OCI-LY7 (cell line): ENCODE data around the gene NFAM1. TPM values are rescaled to one million over a fixed set of nuclear protein-coding genes. Genes with fewer than 3 reads are reported as not detected.

Source experiments
- BruUV-seq: library from RNA; stranded (reverse); fragments of 400-500 nt; replicated peaks from 2 replicates; lab custom pipeline; 2021; lab: Mats Ljungman, UMichigan
- CTCF ChIA-PET: fragments of 300-600 bp; sonication (Branson Sonifier 250); formaldehyde crosslinking; loops from one replicate; lab custom pipeline; 2022; ENCODE audit warnings: antibody characterized with exemption; ENCODE audit not compliant: unreplicated experiment; lab: Charles Lee
- POLR2A ChIA-PET: fragments of 300-600 bp; sonication (Branson Sonifier 250); formaldehyde crosslinking; loops from one replicate; lab custom pipeline; 2022; ENCODE audit warnings: antibody characterized with exemption; lab: Charles Lee
- DNase-seq: peaks from one replicate; pipeline ENCODE4 v3.0.0-alpha.2; 2015; ENCODE audit warnings: low spot score
- H2AFZ ChIP-seq: fragments of 200-600 bp; sonication (generic), shearing (Covaris generic); 2 replicates; pipeline ENCODE4 v1.6.1; 2014; ENCODE audit warnings: mild to moderate bottlenecking, antibody characterized with exemption, low read length, moderate library complexity
- H3K27ac ChIP-seq: fragments of 200-600 bp; sonication (generic); 2 replicates; pipeline ENCODE4 v1.5.1; 2014; ENCODE audit warnings: mixed run types, low read depth, mild to moderate bottlenecking, moderate library complexity, low read length, inconsistent platforms; ENCODE audit not compliant: poor library complexity, severe bottlenecking
- H3K36me3 ChIP-seq: fragments of 200-600 bp; sonication (generic); 2 replicates; pipeline ENCODE4 v1.6.1; 2014; ENCODE audit warnings: mild to moderate bottlenecking, antibody characterized with exemption, low read length, moderate library complexity, mixed read lengths; ENCODE audit not compliant: insufficient read depth
- H3K4me1 ChIP-seq: fragments of 200-600 bp; sonication (generic); 2 replicates; pipeline ENCODE4 v1.5.1; 2014; ENCODE audit warnings: mild to moderate bottlenecking, low read length; ENCODE audit not compliant: insufficient read depth, poor library complexity, severe bottlenecking
- H3K4me2 ChIP-seq: fragments of 200-600 bp; sonication (generic); 2 replicates; pipeline ENCODE4 v1.6.1; 2014; ENCODE audit warnings: mild to moderate bottlenecking, low read length
- H3K4me3 ChIP-seq: fragments of 200-600 bp; sonication (generic); 2 replicates; pipeline ENCODE4 v1.5.1; 2014; ENCODE audit warnings: mild to moderate bottlenecking, low read depth, low read length; ENCODE audit not compliant: poor library complexity, severe bottlenecking
- H3K79me2 ChIP-seq: fragments of 200-600 bp; sonication (generic); 2 replicates; pipeline ENCODE4 v1.6.1; 2016; ENCODE audit warnings: low read depth, mild to moderate bottlenecking, low read length, moderate library complexity, mixed read lengths; ENCODE audit not compliant: insufficient read depth
- H3K9me2 ChIP-seq: fragments of 200-600 bp; sonication (generic); 2 replicates; pipeline ENCODE4 v1.6.1; 2016; ENCODE audit warnings: mild to moderate bottlenecking, low read length, mixed read lengths; ENCODE audit not compliant: insufficient read depth
- H3K9me3 ChIP-seq: fragments of 200-600 bp; sonication (generic); 2 replicates; pipeline ENCODE4 v1.6.1; 2014; ENCODE audit warnings: mild to moderate bottlenecking, mixed run types, low read length, mixed read lengths
- H4K20me1 ChIP-seq: fragments of 200-600 bp; sonication (generic); 2 replicates; pipeline ENCODE4 v1.6.1; 2014; ENCODE audit warnings: mild to moderate bottlenecking, antibody characterized with exemption, low read length, moderate library complexity, mixed read lengths; ENCODE audit not compliant: insufficient read depth
- EZH2phosphoT487 ChIP-seq: fragments of 200-600 bp; sonication (generic); IDR thresholded peaks from 2 replicates; pipeline ENCODE4 v1.6.1; 2018; ENCODE audit warnings: low read depth, borderline replicate concordance, mild to moderate bottlenecking, mixed run types, antibody characterized with exemption, low read length, moderate library complexity, mixed read lengths
- intact Hi-C: fragments of 100-400 bp; cut with micrococcal nuclease; formaldehyde crosslinking; loops from one replicate; pipeline ENCODE4 v1.10.0; 2022; ENCODE audit not compliant: unreplicated experiment
- total RNA-seq, 2 experiments: library from RNA; depleted of rRNA in 1 of 2; stranded (reverse); fragments of >200 nt in 1 of 2; shearing (Covaris generic) in 1 of 2; gene quantifications; 2 replicates each; pipeline ENCODE4 v1.2.3, GENCODE V29; 2014 to 2022
- TF ChIP-seq, protein P1 (sequence below): fragments of 200-600 bp; sonication (generic); conservative IDR thresholded peaks from 2 replicates; pipeline ENCODE4 v1.5.1; 2014; ENCODE audit warnings: mild to moderate bottlenecking, antibody characterized with exemption, low read length, moderate library complexity, mixed read lengths

NFAM1 gene
- total RNA-seq, 2 experiments from 2014 or later, result 0.16 to 0.88 TPM

DNA sequence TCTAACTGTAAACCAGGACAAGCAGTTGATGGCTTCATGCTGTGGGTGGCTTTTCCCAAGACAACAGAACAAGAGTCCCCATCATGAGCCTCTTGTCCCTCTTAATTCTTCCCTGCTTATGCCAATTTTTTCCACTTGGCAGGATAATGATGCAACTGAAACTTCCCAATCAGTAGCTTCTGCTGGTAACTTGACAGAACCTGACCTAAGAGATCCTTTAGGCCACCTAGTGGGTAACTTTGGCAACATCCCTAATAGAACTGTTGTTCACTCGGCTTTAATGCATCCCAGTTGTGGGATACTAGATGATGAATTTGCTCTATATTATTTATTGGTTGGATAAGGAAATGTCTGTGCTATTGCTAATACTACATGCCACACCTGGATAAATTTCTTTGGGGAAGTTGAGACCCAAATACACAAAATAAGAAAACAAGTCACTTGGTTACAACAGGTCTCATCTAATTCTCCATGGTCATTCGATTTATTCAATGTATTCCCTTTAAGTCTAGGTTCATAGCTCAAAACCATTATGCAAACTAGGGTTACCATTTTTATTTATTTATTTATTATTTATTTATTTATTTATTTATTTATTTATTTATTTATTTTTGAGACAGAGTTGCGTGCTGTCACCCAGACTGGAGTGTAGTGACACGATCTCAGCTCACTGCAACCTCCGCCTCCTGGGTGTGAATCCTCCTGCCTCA lies 41.4 kb upstream of the NFAM1 start:
- CTCF ChIA-PET, result interaction anchor here (1.3 kb wide), 1 partner anchor 30 kb away, joined by 3 read pairs; no protein-coding TSS in a partner anchor
- intact Hi-C loops, result no loop called here
- H3K9me2 ChIP-seq, result no peaks in the 10 kb centered on the region

DNA sequence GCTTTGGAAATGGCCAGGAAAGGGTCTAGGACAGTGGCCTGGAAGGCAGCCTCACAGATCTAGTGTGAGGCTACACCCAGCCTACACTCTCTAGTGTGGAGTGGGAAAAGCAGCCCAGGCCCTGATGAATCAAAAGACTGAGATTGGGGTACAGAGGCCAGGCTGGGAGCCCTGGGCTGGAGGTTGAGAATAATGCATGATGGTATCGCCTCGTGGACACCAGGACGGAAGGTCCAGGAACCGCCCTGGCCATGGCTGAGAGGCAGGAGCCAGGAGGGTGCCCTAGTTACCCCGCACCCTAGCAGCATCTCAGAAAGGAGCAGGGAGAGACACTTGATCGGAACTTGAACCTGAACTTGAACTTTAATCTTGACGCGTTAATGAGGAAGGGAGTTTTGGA lies 40.5 kb upstream of the NFAM1 start:
- no peaks in the 10 kb centered on the region for H3K9me3 ChIP-seq
- no TSS peak for BruUV-seq
- H3K27ac ChIP-seq, result no peak overlapping the region
- H4K20me1 ChIP-seq, result no peaks in the 10 kb centered on the region
- ChIA-PET POLR2A (interaction anchor here (0.7 kb wide), 1 partner anchor 296 kb away, joined by 3 read pairs; no protein-coding TSS in a partner anchor), CTCF (no interaction called here)
- no peaks in the 10 kb centered on the region for H3K79me2 ChIP-seq
- H3K4me3 ChIP-seq, result no peak overlapping the region
- no peaks in the 10 kb centered on the region for H3K36me3 ChIP-seq
- no peak for DNase-seq
- no peaks in the 10 kb centered on the region for H3K4me1 ChIP-seq
- no peaks in the 10 kb centered on the region for H3K9me2 ChIP-seq
- no peak overlapping the region for H2AFZ ChIP-seq
- intact Hi-C loops, result no loop called here
- no peak overlapping the region for H3K4me2 ChIP-seq
- no peak for TF ChIP-seq EZH2phosphoT487
- TF ChIP-seq, protein P1, sequence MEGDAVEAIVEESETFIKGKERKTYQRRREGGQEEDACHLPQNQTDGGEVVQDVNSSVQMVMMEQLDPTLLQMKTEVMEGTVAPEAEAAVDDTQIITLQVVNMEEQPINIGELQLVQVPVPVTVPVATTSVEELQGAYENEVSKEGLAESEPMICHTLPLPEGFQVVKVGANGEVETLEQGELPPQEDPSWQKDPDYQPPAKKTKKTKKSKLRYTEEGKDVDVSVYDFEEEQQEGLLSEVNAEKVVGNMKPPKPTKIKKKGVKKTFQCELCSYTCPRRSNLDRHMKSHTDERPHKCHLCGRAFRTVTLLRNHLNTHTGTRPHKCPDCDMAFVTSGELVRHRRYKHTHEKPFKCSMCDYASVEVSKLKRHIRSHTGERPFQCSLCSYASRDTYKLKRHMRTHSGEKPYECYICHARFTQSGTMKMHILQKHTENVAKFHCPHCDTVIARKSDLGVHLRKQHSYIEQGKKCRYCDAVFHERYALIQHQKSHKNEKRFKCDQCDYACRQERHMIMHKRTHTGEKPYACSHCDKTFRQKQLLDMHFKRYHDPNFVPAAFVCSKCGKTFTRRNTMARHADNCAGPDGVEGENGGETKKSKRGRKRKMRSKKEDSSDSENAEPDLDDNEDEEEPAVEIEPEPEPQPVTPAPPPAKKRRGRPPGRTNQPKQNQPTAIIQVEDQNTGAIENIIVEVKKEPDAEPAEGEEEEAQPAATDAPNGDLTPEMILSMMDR, result no peak

More for the DNA sequence above, 41.4 kb upstream of the NFAM1 start:
- Histone ChIP-seq H3K9me3 (no peaks in the 10 kb centered on the region), H2AFZ (no peak overlapping the region), H3K27ac (no peak overlapping the region), H3K36me3 (no peaks in the 10 kb centered on the region), H3K4me1 (peaks cover 5% of the 10 kb centered on the region), H3K4me2 (no peak overlapping the region), H4K20me1 (no peaks in the 10 kb centered on the region), H3K4me3 (no peak overlapping the region), H3K79me2 (no peaks in the 10 kb centered on the region)
- POLR2A ChIA-PET, result interaction anchor here (0.7 kb wide), 1 partner anchor 326 kb away, joined by 3 read pairs; no protein-coding TSS in a partner anchor
- no peak for TF ChIP-seq EZH2phosphoT487
- TF ChIP-seq, protein P1, result peak; percentile 90
- DNase-seq, result peak; percentile 73
- BruUV-seq, result no TSS peak

GRCh38 chr22:42471441-42471840 lies 39.2 kb upstream of the NFAM1 start:
- no peak overlapping the region for H3K4me3 ChIP-seq
- CTCF ChIA-PET, result no interaction called here
- H3K9me2 ChIP-seq, result no peaks in the 10 kb centered on the region
- POLR2A ChIA-PET, result no interaction called here
- TF ChIP-seq, protein P1, result no peak
- TF ChIP-seq EZH2phosphoT487, result no peak
- no peak for DNase-seq
- no peaks in the 10 kb centered on the region for H3K79me2 ChIP-seq
- H3K9me3 ChIP-seq, result no peaks in the 10 kb centered on the region
- intact Hi-C loops, result no loop called here
- H4K20me1 ChIP-seq, result no peaks in the 10 kb centered on the region
- H3K36me3 ChIP-seq, result no peaks in the 10 kb centered on the region
- H3K4me2 ChIP-seq, result no peak overlapping the region
- H3K4me1 ChIP-seq, result no peaks in the 10 kb centered on the region
- no TSS peak for BruUV-seq
- no peak overlapping the region for H2AFZ ChIP-seq
- H3K27ac ChIP-seq, result no peak overlapping the region
